HG02610 (cell line): ENCODE results near the gene MAST2.

Experiments
- ATAC-seq: cut with Tn5 transposase; IDR thresholded peaks from one replicate; pipeline ENCODE4 v1.9.1; 2021; ENCODE audit warnings: mild to moderate bottlenecking, moderate library complexity; ENCODE audit not compliant: unreplicated experiment

The MAST2 gene

GRCh38 chr1:45803299-45803780 is at the start of gene MAST2:
Gene MAST2 (plus strand): TSS chr1:45803612. CDS start chr1:45803896, 284 bp downstream.
- ATAC-seq: peak; percentile 90

GRCh38 chr1:45755697-45756096 is 47.7 kb upstream of the MAST2 start:
- no peak for ATAC-seq

GRCh38 chr1:45762291-45762690 is 41.1 kb upstream of the MAST2 start:
- ATAC-seq: no peak

GRCh38 chr1:45765999-45766792 is 37.2 kb upstream of the MAST2 start:
- no peak for ATAC-seq

GRCh38 chr1:45767035-45767434 is 36.4 kb upstream of the MAST2 start:
- no peak for ATAC-seq

GRCh38 chr1:45769261-45769932 is 34.0 kb upstream of the MAST2 start:
- ATAC-seq: no peak

GRCh38 chr1:45772971-45773370 is 30.4 kb upstream of the MAST2 start:
- ATAC-seq: peak; percentile 57

GRCh38 chr1:45775794-45776193 is 27.6 kb upstream of the MAST2 start:
- no peak for ATAC-seq

GRCh38 chr1:45785583-45785982 is 17.8 kb upstream of the MAST2 start:
- ATAC-seq: no peak

- no peak for ATAC-seq
Measured at GRCh38 chr1:45787905-45788304, 15.5 kb upstream of the MAST2 start.

GRCh38 chr1:45789601-45790000 is 13.8 kb upstream of the MAST2 start:
- no peak for ATAC-seq

GRCh38 chr1:45792744-45793143 is 10.7 kb upstream of the MAST2 start:
- no peak for ATAC-seq

- ATAC-seq: no peak
Measured at GRCh38 chr1:45793942-45794604, 9.3 kb upstream of the MAST2 start.

GRCh38 chr1:45796381-45796780 is 7.0 kb upstream of the MAST2 start:
- no peak for ATAC-seq

GRCh38 chr1:45796946-45797345 is 6.5 kb upstream of the MAST2 start:
- ATAC-seq: no peak

GRCh38 chr1:45800899-45801298 is 2.5 kb upstream of the MAST2 start:
- ATAC-seq: no peak

GRCh38 chr1:45802343-45803298 is 791 bp upstream of the MAST2 start:
- no peak for ATAC-seq

GRCh38 chr1:45803781-45804668 is 613 bp downstream of the MAST2 start:
- peak; percentile 12 for ATAC-seq

GRCh38 chr1:45804669-45804969 is 1.2 kb downstream of the MAST2 start:
- ATAC-seq: no peak

GRCh38 chr1:45806129-45806528 is 2.7 kb downstream of the MAST2 start:
- ATAC-seq: no peak
